GM13977 (cell line): ENCODE results near the gene SH3RF3.

Experiments used
- DNase-seq: peaks from one replicate; pipeline ENCODE4 v3.0.0; 2012; ENCODE audit warnings: low spot score
- in situ Hi-C: fragments of 300-500 bp; cut with MboI; formaldehyde crosslinking; loops from one replicate; pipeline ENCODE4 v1.12.0; 2022; ENCODE audit warnings: low sequenced_read_pairs, low pct_unique_long_range_greater_than_20kb, mixed read lengths, inconsistent platforms; ENCODE audit not compliant: unreplicated experiment
- TF ChIP-seq, protein P1 (sequence below): IDR thresholded peaks from 2 replicates; pipeline ENCODE4 v1.5.1; 2012; ENCODE audit warnings: mild to moderate bottlenecking, control low read depth; ENCODE audit not compliant: insufficient read depth; ENCODE audit errors: extremely low read depth, missing control alignments

Gene SH3RF3

DNA sequence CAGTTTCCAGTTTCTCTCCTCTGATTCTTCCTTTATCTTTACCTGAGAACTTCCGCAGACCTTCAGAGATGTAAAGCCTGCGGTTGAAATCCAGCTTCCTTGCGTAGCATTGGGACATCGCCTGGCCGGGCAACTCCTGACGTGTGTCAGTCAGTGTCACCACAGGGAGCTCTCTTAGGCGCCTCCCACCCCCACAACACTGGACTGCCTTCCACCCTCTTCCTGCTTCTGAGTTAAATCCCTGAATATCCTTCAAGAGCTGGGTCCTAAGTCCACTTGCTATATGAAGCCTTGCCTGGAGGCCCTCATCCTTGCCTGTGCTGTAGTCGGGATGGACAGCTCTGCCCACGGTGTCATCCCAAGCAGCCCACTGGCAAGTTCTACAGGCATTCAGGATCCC lies 305.3 kb downstream of the SH3RF3 start:
- in situ Hi-C loops = no loop called here

DNA sequence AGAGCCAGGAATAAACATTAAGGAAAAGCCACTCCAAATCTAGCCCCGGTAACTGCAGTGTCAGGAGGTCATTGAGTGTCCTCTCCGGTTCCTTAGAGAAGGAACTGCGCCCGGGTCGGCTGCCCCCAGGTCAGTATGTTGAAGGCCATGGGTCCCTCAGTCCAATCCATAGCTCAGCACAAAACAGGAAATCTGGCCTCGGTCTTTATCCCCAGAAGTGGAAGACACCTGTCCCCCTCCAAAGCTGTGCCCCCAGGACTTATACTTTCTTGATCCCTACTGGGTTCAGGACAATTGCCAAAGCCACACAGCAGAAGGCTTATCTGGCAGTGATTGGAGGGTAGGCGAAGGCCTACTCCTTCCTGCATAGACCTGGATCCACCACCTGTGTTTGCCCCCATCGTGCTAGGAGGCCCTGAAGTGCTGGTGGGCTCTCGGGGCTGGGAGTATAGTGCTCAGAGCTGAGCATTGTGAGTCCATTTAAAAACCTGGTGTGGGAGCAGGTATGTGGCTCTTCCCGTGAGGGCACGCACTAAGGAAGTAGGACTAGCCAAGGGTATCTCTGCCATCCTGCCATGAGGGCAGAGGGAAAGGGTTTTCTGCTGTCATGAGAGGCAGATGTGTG lies 306.2 kb downstream of the SH3RF3 start:
- in situ Hi-C loops = no loop called here
- DNase-seq = no peak
- TF ChIP-seq, protein P1, sequence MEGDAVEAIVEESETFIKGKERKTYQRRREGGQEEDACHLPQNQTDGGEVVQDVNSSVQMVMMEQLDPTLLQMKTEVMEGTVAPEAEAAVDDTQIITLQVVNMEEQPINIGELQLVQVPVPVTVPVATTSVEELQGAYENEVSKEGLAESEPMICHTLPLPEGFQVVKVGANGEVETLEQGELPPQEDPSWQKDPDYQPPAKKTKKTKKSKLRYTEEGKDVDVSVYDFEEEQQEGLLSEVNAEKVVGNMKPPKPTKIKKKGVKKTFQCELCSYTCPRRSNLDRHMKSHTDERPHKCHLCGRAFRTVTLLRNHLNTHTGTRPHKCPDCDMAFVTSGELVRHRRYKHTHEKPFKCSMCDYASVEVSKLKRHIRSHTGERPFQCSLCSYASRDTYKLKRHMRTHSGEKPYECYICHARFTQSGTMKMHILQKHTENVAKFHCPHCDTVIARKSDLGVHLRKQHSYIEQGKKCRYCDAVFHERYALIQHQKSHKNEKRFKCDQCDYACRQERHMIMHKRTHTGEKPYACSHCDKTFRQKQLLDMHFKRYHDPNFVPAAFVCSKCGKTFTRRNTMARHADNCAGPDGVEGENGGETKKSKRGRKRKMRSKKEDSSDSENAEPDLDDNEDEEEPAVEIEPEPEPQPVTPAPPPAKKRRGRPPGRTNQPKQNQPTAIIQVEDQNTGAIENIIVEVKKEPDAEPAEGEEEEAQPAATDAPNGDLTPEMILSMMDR = no peak

More for the DNA sequence above, 305.3 kb downstream of the SH3RF3 start:
- TF ChIP-seq, protein P1 = no peak
- DNase-seq = no peak

DNA sequence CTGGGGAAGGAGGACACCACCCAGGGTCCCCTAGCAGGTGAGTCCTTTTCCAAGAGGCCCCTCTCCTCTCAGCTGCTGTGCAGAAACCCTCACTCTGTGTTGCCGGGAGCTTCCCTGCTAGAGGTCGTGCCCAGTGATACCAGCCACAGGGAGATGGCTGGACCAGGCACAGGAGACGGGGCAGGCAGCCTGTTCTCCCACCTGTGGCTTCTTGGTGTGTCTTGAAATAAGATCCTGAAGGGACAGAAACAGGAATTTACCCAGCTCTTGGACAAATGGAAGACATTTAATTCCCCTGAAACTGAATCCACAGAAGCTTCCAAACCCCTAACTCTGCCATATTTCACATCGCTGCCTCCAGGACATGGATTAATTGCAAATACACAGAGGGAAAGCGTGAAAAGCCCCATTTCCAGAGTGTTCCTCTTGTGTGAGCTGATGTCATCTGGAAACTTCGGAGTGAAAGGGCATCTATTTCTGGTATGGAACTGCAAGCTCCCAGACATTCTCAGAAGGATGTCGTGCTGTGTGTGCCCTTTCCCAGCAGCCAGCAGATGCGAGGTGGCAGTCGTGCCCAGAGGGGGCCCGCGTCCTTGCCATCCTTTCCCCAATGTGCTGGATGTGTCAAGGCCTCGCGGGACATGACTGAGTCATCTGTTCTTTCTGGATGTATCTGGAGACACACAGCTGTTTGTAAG lies 307.0 kb downstream of the SH3RF3 start:
- TF ChIP-seq, protein P1 = no peak
- DNase-seq = no peak
- in situ Hi-C loops = no loop called here

DNA sequence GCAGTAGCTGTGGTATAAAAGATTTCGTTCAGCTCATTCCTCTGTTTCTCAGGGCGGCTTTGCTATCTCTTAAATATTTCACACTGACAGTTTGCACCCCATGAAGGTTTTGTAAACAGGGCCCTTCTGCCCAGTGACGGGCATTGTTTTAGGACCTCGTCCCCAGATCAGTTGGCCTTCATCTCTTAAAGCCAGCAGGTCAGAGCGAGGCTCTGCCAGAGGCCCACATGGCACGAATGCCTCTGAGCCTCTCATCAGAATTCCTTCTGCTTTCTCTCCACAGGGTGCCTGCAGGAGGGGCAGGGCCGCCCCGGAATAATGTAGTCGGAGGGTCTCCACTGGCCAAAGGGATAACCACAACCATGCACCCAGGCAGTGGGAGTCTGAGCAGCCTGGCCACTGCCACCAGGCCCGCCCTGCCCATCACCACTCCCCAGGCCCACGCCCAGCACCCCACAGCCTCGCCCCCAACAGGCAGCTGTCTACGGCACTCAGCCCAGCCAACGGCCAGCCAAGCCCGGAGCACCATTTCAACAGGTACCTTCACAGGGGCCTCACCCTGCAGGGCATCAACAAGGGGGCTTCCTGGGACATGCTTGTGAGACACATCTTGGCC lies 307.7 kb downstream of the SH3RF3 start:
- TF ChIP-seq, protein P1 = no peak
- in situ Hi-C loops = no loop called here
- DNase-seq = no peak

DNA sequence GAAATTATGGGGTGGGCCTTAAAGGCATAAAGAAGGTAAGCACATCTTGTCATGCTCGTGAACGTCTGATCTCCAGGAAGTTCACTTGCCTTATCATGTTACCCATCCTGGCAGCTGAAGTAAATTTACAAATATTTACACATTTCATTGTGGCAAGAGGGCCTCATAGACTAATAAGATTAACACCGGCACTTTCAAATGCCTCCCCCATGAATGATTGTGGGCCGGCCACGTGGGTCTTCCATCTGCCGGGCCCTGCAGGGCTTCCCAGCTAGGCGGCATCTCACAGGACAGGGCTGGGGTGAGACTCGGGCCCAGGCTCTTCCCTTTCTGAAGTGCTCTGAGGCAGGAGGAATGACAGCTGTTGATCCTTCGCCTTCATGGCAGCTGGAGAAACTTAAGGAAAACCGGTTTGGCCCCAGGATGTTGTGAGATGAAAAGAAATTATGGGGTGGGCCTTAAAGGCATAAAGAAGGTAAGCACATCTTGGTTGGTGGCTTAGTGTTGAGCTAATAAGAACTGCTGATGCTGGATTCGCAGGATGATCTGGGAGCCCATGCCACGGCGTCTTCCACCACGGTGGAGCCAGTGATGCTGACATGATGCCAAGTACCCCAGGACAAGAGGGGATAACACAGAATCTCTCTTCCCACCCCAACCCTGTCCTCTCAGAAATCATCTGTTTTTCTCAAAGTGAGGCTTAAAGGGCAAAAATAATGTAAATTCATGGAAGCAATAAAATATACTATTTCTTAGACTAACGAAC lies 308.5 kb downstream of the SH3RF3 start:
- TF ChIP-seq, protein P1 = no peak
- in situ Hi-C loops = no loop called here
- DNase-seq = no peak

DNA sequence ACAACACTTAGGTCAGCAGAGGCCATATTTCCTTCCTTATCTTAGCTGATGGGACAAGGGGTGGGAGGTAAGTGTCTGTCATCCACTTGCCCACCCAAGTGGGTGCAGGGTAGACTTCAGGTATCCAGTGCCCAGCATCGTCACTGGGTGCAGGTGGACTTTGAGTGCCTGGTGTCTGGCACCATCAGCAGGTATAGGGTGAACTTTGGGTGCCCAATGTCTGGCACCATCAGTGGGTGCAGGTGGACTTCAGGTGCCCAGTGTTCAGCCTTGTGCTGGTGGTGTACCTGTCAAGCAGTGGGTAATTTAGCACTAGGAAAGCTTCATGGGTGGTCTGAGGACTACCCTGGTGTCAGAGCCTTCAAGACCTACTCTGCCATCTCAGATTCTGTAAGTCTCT lies 309.1 kb downstream of the SH3RF3 start:
- in situ Hi-C loops = no loop called here
- TF ChIP-seq, protein P1 = no peak
- no peak for DNase-seq
